Stimulated activated CD4-positive, alpha-beta T cell treated with anti-CD3 and anti-CD28 coated beads, Interleukin-1b, Interleukin-23, amount 100 ng/mL, for 24 hours (primary cell): ENCODE data around the gene VAV2.
"Not testable (repeated sequence)": the region's sequence is repeated elsewhere in the genome, so short reads cannot be mapped to it uniquely, and the experiment has no call there.

Source experiments
- DNase-seq, 4 experiments: peaks; one replicate each; pipeline ENCODE4 v3.0.0-alpha.2; 2020; ENCODE audit warnings: low read depth in 4 of 4, low spot score in 1 of 4

VAV2 gene

DNA sequence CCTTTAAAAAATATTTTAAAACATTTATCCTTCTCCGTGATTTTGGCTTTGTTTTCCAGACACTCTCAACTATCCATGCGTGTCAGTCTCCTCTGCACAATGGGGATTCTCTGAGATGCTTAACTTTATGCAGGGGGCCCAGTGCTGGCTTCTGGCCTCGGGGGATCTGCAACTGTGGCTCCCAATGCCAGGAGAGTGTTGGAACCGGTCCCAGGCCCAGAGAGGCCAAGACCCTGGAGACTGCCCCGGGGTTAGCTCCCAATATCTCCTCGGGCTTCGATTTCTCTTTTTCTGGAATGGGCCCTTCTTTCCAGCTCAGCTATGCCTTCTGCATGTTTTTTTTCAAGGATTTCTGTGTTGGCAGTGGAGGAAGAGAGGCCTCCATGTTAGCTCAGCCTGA, 233.9 kb downstream of the VAV2 start:
- DNase-seq = no peak

GRCh38 chr9:133754688-133755227, 237.4 kb downstream of the VAV2 start:
- DNase-seq = no peak

DNA sequence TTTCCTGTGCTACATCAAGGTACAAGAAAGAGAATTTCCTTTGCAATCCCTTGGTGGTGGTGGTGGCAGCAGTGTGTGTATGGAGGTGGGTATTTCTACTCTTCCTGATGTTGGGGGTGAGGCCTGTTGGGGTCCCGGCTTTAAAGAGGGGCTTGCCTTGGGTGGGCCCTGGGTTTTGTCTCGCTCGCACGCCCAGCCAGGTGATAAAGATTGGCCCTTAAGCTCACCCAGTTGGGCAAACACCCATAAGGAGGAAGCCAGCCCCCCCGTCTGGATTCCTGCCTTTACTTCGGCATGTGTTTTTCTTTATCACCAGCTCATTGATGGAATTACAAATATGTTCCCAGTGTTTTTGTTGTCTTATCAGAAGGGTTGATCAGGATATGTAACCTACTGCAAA, 237.9 kb downstream of the VAV2 start:
- no peak for DNase-seq

GRCh38 chr9:133752739-133753446, 239.2 kb downstream of the VAV2 start:
- no peak for DNase-seq

DNA sequence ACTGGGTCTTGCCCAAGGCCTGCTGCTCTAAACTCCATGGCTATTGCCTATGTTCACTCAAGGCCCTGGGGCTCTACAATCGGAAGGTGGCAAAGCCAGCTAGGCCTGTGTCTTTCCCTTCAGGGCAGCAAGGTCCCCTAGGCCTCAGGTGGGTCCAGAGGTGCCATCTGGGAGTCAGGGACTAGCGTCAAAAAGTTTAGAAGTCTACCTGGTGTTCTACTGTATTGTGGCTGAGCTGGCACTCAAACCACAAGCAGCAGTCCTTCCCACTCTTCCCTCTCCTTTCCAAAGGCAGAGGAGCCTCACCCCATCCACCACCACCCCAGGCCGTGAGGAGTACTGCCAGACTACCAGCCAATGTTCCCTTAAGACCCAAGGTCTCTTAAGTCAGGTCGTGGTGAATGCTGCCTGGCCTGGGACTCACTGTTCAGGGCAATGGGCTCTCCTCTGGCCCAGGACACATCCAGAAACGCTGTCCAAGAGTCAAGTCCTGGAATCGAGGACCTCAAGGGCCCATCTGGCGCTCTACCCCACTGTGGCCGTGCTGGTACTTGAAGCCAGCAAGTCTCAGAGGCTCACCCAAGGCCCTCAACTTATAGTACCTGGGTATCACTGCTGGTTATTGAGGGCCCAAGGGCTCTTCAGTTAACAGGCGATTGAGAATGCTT, 241.0 kb downstream of the VAV2 start:
- no peak for DNase-seq

- DNase-seq = no peak
Observed at GRCh38 chr9:133747309-133747708, 244.8 kb downstream of the VAV2 start.

DNA sequence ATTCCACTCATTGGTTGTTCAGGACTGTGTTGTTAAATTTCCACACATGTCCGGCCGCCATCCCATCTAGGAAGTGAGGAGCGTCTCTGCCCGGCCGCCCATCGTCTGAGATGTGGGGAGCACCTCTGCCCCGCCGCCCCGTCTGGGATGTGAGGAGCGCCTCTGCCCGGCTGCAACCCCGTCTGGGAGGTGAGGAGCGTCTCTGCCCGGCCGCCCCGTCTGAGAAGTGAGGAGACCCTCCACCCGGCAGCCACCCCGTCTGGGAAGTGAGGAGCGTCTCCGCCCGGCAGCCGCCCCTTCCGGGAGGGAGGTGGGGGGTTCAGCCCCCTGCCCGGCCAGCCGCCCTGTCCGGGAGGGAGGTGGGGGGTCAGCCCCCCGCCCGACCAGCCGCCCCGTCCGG, 247.6 kb downstream of the VAV2 start:
- DNase-seq = not testable (repeated sequence)

- peak; percentile 41 to 69 (median 62) for DNase-seq
Observed at GRCh38 chr9:133742849-133743444, 249.2 kb downstream of the VAV2 start.

GRCh38 chr9:133742251-133742650, 249.9 kb downstream of the VAV2 start:
- no peak for DNase-seq

- DNase-seq = no peak
Observed at GRCh38 chr9:133741716-133742115, 250.4 kb downstream of the VAV2 start.

- no peak for DNase-seq
Observed at GRCh38 chr9:133740911-133741310, 251.2 kb downstream of the VAV2 start.

DNA sequence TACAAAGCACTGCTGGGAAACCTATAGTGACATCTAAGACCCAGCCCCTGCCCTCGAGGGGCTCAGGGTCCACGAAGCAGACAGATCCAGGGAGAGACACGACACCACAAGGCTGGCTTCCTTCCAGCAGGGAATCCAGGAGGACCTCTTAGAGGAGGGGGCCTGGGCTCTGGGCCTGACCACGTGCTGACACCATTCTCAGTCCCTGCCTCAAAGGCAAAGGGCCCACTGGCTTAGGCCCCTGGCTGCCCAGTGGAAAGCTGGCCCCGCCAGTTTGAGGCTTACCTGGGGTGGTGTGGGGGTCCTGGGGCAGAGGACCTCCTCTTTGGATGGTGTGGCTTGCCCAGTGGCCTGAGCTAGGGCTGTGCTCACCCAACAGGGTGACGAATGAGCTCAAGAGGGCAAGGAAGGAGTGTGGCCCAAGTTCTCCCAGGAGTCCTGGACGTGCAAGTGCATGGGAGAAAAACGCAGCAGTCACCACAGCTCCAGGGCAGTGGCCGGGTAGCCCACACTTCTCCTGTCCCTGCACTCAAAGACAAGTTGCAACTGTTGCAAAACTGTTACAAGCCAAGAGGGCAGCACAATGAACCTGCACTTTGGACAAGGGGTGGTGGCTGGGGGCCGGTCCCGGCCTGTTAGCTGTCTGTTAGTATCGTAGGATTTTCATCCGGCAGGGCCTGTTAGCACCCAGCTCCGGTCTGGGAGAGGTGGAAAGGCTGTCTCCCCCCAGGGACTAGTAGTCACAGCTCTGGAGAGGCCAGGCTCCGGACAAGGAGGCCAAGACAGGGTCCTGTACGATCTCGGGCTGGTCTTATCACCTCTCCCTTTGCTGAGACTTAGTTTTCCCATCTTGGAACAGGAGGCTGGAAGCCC, 252.5 kb downstream of the VAV2 start:
- no peak for DNase-seq

- DNase-seq = no peak
Observed at GRCh38 chr9:133738640-133739225, 253.4 kb downstream of the VAV2 start.

GRCh38 chr9:133737774-133738639, 254.1 kb downstream of the VAV2 start, which contains the start of gene SARDH:
TSS of gene SARDH (minus strand) at chr9:133738352. CDS start at chr9:133734173, 4,179 bp downstream.
- peak in 1 of 4 experiments; percentile 14 for DNase-seq

DNA sequence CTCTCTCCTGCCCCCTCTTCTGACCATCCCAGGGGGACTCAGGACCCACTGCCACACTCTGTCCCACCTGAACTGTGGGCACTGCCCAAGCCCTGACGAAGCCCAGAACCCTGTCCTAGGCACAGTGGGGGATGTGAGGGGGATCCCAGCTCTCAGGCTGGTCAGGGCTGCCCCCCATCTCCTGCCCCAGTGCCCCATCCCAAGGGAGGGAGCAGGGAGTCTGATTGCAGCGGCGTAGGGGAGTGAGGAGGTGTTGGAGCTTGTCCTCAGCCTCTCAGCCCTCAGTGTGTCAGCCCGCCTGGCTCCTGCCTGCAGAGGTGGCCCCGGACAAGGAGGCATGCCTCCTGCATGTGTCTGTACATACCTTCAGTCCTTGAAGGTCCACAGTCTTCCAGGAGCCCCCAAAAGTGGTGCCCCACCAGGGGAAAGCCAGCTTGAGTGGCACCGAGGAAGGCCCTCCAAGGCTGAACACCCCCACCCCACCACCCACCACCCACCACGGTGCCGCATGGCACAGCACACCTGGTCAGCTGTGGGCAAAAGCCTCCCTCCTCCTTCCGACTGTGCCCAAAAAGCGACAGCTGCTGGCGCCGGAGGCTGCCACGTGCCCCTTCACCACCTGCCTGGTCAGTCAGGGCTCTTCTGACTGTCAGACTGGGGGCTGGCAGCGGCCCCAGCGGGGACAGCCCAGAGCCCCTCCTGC, 254.9 kb downstream of the VAV2 start:
- DNase-seq = no peak

DNA sequence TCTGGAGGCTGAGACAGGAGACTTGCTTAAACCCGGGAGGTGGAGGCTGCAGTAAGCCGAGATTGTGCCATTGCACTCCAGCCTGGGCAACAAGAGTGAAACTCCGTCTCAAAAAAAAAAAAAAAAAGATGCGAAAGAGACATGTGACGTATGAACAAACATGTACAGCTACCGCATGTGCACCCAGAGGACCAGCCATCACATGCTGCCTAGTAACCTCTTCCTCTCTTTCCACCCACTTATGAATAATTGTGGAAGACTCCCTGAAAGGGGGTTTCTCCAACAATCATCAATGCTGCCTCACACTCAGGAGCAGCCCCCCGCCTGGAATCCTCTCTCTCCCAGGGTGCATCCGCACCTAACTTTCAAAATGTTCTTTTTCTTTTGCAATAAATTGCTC, 256.2 kb downstream of the VAV2 start:
- no peak for DNase-seq

GRCh38 chr9:133735415-133735775, 256.7 kb downstream of the VAV2 start:
- DNase-seq = no peak

DNA sequence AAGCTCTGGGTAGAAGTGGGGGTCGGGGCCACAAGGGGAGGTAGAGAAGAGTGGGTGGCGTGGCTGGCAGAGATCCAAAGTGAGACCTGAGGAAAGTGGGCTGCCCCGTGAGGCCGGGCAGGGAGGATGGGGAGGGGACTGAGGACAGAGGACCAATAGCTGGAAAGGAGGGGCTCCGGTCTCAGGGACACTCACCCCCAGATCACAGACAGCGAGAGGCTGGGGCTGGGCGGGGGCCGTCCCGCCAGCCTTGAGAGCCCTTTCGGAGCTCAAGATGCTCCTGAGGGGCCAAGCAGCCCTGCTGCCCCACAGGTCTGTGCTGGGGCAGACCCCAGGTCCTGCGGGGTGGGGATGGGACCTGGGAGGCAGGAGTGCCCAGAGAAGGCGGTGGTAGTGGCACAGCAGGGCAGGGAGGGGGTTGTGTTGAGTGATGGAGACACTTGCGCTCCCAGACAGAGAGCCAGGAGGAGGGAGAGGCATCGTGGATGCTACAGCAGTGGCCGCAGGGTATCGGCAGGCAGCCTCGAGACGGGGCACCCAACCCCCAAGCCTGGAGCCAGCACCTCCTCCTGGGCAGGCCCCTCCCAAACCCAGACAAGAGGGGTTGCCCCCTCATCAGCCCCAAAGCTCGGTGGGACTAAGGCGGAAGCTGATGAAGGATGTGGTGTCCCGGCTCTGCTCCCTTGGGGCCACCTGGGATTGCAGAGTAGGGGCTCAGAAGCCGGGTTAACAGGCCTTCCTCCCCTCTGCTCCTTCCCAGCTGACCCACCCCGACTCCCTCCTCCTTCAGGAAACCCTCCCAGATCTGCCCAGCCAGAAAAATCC, 257.3 kb downstream of the VAV2 start:
- no peak for DNase-seq
